GM19025 (cell line): Measurements from ENCODE around the gene FDPS.
"Not testable (repeated sequence)": the region's sequence is repeated elsewhere in the genome, so short reads cannot be mapped to it uniquely, and the experiment has no call there.

ENCODE experiments used
- ATAC-seq: cut with Tn5 transposase; IDR thresholded peaks from one replicate; pipeline ENCODE4 v1.9.1; 2021; ENCODE audit warnings: mild to moderate bottlenecking, low read depth, moderate library complexity; ENCODE audit not compliant: unreplicated experiment

FDPS gene

DNA sequence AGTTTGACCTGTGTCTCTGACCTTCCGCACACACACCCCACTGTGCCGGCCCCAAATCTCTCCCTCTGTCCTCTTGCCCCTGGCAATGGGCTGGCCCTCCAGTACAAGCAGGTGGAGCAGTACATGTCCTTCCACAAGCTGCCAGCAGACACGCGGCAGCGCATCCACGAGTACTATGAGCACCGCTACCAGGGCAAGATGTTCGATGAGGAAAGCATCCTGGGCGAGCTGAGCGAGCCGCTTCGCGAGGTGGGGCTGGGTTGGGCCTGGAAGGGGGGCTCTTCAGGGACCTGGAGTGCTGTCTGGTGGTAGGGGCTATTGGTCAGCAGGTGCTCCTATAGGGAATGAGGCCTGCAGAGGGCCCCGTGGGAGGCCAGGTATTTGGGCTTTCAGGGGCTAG lies 23.6 kb upstream of the FDPS start:
- no peak for ATAC-seq

GRCh38 chr1:155285631-155286044 lies 23.0 kb upstream of the FDPS start:
- no peak for ATAC-seq

DNA sequence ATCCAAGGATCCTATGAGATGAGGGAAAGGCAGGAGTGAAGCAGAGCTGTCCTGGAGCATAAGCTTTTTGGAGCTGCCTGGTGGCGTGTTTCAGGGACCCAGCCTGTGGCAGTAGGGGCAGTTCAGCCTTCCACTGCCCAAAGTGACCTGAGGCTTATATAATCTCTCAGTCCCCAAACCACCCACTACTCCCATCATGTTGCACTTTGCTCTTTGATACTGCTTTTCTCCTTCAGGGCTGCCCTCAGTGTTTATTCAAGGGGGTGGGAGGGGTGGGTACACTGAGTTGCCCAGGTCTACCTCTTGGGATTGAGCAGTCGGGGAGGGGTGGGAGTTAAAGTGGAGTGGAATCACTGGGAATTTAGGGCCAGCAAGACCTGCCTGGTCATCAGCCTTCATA lies 22.1 kb upstream of the FDPS start:
- no peak for ATAC-seq

GRCh38 chr1:155287987-155288543 lies 20.6 kb upstream of the FDPS start:
- no peak for ATAC-seq

DNA sequence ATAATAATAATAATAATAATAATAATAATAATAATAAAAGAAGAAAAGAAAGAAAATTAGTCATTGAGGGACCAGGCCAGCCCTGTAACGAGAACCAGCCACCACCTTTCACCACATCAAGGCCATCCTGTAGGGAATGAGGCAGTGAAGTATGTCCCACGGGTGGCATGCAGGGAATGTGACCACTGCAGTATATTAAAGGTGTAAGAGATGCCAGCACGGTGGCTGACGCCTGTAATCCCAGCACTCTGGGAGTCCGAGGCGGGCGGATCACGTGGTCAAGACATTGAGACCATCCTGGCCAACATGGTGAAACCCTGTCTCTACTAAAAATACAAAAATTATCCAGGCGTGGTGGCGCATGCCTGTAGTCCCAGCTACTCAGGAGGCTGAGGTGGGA lies 17.7 kb upstream of the FDPS start:
- not testable (repeated sequence) for ATAC-seq

DNA sequence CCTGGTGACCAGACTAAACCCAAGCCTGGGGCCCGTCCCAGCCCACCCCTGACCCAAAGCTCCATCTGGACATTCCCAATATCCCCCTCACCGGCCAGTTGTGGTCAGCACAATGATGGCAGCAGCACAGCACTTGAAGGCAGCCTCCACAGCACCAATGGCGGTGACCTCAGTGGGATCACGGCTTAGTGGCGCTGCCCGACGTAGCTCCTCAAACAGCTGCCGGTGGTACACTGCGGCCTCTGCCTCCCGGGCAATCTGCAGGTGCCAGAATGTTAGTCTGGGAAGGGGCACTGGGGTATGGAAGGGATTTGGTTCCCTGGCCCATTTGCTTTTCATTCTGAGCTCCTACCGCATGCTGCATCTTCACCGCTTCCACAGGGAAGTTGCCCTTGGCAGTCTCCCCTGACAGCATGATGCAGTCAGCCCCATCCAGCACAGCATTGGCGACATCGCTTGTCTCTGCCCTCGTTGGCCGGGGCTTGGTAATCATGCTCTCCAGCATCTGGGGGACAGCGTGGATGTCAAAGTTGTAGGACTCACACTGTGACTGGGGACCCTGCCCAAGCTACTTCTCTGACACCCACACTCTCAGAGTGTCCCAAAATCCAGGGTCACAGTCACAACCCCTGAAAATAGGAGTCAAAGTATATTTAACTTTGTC lies 15.4 kb upstream of the FDPS start:
- ATAC-seq: no peak

GRCh38 chr1:155294520-155295182 lies 14.0 kb upstream of the FDPS start:
- no peak for ATAC-seq

DNA sequence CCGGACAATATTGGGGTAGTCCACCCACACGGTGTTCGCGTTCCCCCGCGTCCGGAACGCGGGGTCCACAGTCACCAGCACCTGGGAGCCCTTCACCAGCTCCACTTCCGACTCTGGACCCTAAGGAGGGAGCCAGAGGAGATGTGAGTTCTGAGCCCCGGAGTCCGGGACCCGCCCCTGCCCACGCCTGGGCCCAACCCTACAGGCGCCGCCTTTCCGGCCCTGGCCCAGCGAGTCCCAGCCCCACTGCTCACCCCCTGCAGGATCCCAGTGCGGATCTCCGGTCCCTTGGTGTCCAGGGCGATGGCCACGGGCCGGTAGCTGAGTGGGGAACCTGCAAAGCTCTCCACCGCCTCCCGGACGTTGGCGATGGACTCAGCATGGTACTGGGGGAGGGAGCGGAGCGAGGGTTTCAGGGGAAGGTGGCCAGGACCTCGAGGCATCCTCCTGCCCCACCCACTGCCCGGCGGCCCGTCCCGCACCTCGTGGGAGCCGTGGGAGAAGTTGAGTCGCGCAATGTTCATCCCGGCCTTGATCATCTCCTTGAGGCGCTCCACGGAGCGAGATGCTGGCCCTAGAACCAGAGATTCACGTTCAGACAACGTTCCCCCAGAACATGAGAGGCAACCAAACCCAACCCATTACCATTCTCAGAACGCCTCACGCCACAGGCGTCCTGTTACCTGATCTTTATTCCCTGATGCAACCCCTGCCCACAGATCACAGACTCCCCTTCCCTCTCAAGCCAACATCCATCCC lies 13.3 kb upstream of the FDPS start:
- no peak for ATAC-seq

DNA sequence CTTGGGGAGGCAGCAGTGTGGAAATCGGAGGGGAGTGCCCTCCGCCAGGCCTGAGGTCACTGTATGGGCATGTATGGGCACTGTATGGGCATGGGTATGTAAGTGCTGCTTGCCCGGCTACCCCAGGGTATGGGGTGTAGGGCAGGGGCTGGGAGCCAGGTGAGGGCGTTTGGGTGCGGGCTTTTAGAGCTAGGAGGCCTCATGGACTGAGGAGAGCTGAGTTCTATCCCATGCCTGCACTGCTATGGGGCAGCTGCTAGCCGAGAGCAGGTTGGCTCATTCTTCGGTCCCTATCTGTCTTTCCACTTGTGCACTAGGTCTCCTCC lies 12.8 kb upstream of the FDPS start:
- no peak for ATAC-seq

DNA sequence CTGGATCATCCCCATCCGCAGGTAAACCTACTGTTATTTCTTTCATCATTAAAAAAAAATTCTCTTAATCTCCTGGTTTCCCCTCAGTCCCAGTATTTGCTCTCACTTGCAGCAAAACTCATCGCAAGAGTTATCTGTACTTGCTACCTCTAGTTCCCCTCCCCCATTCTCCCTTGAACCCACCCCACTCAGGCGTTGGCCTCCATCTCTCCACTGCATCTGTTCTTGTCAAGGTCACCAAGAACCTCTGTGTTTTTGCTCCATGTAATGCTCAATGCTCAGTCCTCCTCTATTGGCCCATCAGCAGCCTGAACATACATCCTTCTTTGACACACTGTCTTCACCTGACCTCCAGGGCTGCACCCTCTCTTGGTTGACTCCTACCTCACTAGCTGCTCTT lies 12.0 kb upstream of the FDPS start:
- no peak for ATAC-seq

GRCh38 chr1:155297384-155297783 lies 11.3 kb upstream of the FDPS start:
- no peak for ATAC-seq

DNA sequence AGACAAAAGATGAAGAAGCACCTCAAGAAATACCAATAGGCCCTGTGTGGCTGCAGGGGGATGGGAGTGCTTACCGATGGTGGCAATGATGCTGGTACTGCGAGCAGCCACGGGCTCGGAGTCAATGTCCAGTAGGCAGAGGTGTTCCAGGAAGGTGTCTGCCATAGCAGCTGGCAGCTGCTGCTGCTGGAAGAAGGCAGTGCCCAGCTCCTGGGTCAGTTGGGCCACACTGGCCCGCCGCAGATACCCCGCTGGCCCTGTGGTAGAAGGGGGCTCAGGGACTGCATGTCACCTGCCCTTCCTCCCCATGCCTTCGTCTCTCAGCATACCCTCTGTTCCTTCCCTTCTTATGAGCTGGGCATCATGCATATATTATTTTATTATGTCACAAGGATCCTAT lies 8.6 kb upstream of the FDPS start:
- ATAC-seq: no peak

DNA sequence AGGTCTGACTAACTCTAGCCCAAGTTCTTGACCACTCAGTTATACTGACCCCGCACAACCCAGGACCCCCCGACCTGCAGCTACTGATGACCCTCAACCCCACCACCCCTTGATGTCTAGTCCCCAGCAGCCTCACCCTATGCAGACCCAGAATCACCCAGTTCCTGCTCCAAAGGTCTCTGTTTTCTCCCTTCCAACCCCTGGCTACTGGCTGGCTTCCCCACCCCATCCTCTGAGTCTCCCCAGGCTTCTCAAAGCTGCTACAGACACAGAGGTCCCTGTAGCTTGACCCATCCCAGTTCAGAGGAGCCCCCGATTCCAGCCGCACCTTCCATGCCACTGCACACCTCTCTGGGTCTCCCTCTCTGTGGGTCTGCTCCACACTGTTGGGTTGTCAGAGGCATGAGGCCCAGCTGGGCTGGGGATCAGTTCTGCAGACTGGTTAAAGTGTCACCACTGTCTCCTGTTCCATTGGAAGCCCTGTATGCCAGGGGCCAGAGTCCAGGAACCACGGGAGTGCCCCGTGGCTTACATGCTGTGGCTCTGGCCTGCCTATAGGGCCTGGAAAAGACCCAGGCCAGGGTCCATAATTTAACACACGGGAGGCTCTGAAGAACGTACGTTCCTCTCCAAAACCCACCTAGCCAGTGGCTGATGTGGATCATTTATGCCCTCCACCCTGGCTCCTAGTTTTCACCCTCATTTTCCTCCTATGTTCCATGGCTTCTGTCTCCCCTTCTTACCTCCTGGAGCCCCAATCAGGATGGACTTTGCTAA lies 7.9 kb upstream of the FDPS start:
- ATAC-seq: no peak

DNA sequence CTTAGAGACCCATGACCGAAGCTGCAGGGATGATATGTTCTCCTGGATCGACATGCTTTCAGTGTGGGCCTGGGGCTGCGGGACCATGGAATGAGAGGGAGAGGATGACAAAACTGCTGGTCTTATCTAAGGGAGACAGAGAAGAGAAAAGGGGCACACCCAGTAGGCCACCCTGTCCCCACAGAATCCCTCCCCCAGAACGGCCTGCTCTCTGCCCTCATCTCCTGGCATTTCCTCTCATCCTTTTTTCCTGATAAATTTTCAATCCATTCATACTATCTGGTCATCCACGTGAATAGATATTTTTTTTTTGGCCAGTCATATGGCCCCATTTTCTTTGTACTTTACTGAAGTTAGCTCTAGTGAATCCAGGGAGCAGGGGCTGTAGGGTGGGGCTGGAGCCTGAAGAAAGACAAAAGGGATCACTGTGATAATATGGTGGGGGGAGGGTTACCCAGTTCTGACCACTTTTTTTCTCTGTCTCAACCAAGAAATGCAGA lies 7.3 kb upstream of the FDPS start, which contains the start of gene PKLR:
PKLR (minus strand) TSS at position 97 of the 500 bp plus-strand sequence; CDS start at position 54, 43 bp downstream.
- ATAC-seq: no peak

- no peak for ATAC-seq
These were observed 4.1 kb upstream of the FDPS start for GRCh38 chr1:155304558-155305063.

- ATAC-seq: no peak
These were observed 2.7 kb upstream of the FDPS start for GRCh38 chr1:155305881-155306391.

GRCh38 chr1:155307247-155307740 lies 1.4 kb upstream of the FDPS start:
- ATAC-seq: no peak

GRCh38 chr1:155309423-155310021 lies 856 bp downstream of the FDPS start:
- no peak for ATAC-seq

- no peak for ATAC-seq
These were observed 4.6 kb downstream of the FDPS start for GRCh38 chr1:155313261-155313660.
